Activated naive CD4-positive, alpha-beta T cell treated with Interleukin-2 at 50 U/mL for 16 hours (primary cell): ENCODE measurements around the gene PPP6R2.
"Not testable (repeated sequence)": the region's sequence is repeated elsewhere in the genome, so short reads cannot be mapped to it uniquely, and the experiment has no call there.

ENCODE experiments used
- DNase-seq: peaks from one replicate; pipeline ENCODE4 v3.0.0-alpha.2; 2020

The PPP6R2 gene

DNA sequence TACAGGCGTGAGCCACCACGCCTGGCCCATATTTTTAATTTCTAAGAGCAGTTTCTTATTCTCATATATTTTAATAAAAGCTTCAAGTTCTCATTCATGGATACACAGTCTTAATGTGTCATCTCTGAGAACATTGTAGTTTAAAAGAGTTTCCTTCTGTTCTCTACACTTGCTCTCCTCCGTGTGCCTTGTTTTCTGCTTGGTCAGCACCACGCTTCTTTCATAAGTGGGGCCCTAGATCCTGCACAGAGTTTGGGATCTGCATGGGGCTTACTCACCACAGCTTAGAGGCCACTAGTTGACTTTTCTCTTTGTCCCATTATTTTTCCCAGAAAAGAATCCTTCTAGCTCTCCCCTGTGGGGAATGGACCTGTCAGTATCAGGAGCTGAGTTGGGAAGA lies 58.8 kb downstream of the PPP6R2 start:
- no peak for DNase-seq

DNA sequence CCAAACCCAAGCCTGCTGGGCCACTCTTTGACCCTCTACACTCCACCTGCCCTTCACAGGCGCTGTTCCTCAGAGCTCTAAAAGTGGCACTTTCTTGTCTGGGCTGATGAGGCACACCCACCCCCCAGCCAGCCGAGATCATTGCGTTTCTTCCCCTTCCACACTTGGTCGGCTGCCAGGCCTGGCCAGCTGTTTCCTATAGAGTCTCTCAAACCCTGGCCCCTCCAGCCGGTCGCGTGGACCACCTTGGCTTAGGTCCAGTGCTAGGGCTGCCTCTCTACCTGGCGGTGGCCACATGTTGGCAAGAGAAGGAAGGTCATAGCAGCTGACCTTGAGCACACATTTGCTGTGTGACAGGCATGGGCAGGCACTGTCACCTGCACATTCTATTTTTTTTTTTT lies 60.6 kb downstream of the PPP6R2 start:
- DNase-seq: no peak

DNA sequence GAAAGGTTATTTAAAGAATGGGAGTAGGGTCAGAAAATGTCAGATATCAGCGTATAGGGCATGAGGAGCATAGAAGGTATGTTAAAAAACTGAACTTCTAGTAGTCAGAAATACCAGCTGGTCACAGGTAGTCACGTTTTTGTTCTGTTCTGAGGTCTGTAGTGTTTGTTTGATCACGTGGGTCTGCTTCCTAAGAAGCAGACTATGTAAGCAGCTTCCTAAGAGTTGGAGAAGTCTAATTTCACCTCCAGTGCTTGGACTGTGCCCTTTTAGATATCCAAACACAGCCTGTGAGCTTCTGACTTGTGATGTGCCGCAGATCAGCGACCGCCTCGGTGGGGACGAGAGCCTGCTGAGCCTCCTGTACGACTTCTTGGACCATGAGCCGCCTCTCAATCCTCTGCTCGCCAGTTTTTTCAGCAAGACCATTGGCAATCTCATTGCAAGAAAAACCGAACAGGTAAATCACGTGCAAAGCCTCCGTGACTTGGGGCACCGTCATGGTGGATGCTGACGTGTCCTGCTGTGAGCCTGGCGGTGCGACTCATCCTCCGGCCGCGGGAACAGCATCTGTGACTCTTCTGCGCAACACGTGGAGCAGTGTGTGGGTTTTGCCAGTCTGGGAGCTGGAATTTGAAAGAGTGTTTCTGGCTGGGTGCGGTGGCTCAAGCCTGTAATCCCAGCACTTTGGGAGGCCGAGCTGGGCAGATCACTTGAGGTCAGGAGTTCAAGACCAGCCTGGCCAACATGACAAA lies 63.5 kb downstream of the PPP6R2 start:
- no peak for DNase-seq

DNA sequence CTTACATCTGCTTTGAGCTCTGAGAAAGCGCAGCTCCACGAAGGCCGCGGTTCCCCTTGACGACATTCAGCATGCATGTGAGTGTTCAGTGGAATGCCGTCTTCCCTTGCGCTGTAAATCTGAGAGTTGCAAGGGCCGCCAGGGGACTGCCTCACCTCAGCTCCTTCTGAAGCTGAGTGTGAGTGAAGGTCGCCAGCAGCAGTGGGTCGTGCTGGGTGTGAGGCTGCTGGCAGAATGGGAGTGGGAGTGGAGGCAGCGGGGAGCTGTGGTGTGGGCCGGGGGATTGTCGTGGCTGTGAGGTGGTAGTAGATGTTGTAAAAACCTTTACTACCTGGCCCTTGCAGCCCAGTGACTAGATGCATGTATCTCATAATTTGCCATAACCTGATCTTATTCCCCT lies 65.2 kb downstream of the PPP6R2 start:
- DNase-seq: no peak

DNA sequence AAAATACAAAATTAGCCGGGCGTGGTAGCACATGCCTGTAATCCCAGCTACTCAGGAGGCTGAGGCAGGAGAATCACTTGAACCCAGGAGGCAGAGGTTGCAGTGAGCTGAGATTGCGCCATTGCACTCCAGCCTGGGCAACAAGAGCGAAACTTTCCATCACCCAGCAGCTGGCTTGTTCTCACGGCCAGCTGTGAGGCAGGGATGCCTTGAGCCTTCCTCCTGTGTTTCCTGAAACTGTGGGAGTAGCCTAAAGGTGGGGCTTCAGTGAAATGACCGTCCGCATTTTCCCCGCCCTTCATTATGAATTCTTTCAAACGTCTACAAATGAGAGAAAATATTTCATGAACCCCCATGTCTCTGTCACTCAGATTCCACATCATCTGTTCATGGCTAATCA lies 65.8 kb downstream of the PPP6R2 start:
- not testable (repeated sequence) for DNase-seq

DNA sequence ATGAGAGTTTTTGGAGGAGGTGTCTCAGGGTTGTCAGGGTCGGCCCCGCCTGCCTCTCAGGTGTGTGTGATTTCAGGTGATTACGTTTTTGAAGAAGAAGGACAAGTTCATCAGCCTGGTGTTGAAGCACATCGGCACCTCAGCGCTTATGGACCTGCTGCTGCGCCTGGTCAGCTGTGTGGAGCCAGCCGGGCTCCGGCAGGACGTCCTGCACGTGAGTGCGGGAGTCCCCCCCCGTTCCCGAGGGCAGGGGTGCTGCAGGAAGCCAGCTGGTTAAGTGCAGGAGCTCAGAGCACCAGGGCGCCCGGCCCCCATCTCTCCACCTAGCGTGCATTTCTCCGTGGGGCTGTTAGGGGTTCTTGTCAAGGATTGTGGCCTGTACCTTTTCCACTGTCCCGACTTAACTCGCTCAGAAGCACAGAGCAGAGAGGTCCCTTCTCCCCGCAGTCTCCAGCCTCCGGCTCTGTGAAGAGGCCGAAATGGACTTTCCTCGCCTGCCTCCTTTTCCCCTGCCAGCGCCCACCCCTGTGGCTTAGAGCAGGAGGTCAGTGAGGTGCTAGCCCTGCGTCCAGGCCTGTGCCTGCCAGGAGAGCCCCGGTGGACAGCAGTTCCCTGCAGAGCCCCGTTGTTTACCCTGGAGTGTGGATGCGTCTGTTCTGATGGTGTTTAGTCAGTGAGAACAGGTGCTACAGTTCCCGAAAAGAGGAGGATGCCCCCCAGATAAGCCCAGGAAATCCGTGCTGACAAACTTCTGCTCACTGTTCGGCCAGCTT lies 71.5 kb downstream of the PPP6R2 start:
- DNase-seq: no peak

DNA sequence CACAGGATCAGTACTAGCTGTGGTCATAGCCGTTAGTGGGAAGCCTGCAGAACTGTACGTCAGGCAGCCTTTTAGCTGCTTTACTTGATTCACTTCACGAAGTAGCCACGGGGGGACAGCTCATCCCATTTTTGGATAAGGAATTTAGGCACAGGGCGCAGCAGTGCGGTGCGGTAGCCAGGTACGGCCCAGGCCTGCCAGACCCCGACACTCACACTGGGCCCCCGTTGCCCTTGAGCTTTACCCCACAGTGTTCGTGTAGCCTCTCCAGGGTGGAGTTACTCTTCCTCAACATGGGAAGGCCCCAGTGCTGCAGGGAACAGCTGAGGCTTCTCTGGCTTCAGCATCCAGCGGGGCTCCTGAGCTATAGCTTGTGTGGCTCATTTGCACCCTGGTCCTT lies 72.3 kb downstream of the PPP6R2 start:
- DNase-seq: no peak

DNA sequence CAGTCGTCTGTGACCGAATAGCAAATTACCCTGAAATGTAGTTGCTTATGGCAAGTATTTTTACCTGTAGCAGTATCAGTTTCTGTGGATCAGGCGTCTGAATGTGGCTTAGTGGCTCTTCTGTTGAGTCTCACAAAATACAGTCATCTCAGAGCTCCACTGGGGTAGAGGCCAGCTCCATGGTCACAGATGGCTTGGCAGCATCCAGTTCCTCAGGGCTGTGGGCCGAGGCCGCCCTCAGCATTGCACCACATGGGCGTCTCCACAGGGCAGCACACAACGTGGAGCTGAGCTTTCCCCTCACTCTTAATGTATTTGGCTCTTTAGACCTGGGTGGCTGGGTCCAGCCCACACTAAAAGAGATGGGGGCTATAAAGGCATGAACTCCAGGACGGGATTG lies 73.9 kb downstream of the PPP6R2 start:
- no peak for DNase-seq

DNA sequence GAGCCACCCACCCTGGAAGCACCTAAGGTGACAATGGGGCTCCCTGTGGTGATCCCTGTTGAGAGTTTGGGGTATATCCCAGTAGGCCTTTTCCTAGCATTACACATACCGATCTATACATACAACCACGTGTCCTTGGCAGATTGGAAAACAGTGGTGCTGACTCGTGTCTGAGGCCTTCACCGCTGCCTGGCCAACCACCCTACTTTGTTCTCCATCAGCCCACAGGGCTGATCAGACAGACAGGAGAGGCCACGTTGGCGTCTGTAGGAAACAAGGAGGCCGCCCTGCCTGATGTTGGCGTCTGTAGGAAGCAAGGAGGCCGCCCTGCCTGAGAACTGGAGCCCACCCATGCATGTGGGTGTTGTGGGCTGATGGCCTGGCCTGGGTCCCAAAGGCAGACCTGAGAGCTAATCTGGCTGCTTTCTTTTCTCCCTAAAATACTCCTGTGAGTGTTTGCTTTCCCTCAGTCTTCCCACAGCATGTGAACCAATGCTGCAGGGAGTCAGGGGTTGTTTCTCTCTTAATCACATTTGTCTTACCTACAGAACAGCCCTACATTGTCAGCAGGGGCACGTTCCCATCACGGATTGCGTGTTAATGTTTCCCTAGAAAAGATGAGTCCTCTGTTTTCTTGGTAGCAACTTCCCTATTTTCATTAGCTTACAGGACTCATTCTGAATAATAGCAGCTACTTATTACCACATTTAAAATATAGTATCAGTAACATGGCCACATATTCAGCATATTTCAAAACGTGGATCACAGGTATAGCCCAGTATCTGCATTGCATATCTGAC lies 74.5 kb downstream of the PPP6R2 start:
- DNase-seq: no peak

DNA sequence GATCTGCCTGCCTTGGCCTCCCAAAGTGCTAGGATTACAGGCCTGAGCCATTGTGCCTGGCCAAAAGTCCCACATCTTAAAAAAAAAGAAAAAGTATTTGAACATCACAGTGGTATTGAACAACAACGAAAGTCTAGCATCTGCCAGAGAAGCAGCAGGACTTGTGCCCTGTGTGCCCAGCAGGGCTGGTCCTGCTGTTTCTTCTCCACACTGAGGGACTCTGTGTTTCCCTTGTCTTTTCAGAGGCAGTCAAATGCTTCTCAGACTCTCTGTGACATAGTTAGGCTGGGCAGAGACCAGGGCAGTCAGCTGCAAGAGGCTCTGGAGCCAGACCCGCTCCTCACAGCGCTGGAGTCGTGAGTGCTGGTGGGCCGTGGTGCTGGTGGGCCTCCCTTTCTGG lies 75.5 kb downstream of the PPP6R2 start:
- DNase-seq: no peak

DNA sequence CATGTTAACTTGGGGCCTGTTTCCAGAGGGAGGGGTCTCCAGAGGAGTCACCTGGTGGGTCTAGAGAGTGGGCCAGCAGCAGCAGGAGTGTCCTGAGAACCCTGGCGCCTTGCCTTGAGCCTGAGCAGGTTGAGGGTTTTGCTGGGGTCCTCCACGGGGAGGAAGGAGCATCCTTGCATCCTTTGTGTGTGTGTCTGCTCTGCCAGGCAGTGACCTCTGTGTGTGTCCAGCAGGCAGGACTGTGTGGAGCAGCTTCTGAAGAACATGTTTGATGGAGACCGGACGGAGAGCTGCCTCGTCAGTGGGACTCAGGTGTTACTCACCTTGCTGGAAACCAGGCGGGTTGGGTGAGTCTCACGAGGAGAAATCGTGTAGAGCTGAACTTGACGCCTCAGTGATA lies 76.0 kb downstream of the PPP6R2 start:
- no peak for DNase-seq

DNA sequence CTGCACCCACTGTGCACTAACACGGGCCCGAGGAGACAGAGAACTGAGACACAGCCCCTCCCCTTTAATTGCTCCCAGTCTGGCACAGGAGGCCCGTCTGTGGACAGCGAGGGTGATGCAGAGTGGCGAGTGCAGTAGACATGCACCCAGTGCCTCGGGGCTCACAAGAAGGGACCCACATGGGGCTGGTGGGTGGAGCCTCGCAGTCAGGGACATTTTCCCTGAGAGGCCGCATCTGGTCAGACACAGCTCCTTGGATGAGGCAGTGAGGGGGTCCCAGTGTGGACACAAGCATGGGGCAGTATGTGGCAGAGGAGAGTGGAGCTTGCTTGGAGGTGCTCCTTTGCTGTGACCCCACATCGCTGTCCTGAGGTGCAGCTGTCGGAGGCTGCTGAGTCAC lies 76.9 kb downstream of the PPP6R2 start:
- no peak for DNase-seq

DNA sequence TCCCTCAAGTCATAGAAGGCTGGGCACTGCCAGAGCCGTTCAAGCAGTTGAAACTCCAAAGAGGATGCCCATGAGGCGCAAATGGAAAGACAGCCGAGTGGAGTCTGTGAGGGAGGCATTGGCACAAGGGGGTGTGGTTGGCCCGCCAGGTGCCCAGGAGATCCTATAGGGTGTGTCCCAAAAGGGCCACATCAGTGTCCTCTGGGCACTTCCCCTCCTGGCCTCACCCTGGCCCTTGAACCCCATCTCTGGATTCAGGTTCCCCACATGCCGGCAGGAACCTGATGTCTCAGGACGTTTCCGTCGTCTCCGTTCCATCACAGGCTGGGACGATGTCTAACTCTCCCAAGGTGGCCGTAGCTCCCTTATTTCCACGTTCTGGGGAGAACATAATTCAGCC lies 77.5 kb downstream of the PPP6R2 start:
- no peak for DNase-seq

DNA sequence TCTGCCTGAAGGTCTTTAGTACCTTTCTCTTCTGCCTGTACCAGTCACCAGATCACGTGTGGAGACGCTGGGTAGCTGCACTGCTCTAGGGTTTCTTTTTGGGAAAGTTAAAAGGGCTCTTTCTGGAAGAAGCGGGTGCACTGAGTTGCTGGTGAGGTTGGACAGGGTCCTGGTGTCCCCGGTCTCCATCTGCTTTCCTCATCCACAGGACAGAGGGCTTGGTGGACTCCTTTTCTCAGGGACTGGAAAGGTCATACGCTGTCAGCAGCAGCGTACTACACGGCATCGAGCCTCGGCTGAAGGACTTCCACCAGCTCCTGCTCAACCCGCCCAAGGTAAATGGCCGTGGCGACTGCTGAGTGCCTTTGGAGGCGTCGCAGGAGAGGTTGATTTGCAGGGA lies 78.9 kb downstream of the PPP6R2 start:
- DNase-seq: no peak

DNA sequence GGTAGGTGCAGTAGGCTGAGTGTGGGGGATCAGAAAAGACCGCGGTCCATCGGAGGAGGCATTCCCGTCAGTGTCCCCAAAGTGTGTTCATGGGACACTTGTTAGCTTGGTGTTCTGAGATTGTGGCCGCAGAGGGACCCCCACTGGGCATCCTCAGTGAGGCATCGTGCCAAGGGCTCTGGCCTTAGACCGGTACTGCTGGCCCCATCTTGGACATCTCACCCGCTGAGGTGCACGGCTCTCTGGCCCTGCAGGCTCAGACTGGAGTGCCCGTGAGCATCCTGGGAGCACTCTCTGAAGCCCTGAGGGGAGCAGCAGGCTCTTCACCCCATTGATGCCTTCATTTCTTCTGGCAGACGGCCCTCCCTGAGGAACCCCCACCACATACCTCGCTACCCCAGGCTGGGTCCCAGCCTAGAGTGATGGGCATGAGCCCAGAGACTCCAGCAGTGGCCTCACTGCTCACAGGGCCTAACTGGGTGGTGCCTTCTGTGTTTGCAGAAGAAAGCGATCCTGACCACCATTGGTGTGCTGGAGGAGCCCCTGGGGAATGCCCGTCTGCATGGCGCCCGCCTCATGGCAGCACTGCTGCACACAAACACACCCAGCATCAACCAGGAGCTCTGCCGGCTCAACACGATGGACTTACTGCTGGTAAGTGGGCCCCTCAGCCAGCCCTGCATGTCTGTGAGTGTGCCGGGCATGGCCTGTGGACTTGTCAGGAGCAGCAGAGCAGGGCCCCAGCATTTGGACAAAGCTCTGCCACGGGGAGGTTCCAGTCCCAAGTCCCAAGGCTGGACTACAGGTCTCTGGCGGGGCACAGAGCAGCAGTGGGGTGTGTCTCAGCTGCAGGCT lies 80.1 kb downstream of the PPP6R2 start:
- DNase-seq: no peak

DNA sequence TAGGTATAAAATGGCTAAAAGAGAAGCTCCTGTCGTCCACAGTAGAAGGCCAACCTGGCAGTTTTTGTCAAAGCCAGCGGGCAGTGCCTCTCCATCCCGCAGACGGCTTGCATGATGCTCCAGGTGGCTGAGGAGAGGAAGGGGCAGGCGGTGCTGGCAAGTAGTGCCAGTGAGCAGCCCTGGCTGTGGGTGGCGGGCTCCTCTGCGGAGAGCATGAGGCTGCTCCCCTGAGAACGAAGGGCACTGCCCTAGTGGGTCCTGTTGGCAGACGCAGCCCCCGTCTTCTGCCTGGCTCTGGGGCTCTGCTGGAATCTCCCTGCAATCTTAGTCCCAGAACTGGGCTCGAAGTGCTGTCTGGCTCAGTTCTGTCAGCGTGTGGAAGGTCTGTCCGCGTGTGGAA lies 80.8 kb downstream of the PPP6R2 start:
- no peak for DNase-seq

DNA sequence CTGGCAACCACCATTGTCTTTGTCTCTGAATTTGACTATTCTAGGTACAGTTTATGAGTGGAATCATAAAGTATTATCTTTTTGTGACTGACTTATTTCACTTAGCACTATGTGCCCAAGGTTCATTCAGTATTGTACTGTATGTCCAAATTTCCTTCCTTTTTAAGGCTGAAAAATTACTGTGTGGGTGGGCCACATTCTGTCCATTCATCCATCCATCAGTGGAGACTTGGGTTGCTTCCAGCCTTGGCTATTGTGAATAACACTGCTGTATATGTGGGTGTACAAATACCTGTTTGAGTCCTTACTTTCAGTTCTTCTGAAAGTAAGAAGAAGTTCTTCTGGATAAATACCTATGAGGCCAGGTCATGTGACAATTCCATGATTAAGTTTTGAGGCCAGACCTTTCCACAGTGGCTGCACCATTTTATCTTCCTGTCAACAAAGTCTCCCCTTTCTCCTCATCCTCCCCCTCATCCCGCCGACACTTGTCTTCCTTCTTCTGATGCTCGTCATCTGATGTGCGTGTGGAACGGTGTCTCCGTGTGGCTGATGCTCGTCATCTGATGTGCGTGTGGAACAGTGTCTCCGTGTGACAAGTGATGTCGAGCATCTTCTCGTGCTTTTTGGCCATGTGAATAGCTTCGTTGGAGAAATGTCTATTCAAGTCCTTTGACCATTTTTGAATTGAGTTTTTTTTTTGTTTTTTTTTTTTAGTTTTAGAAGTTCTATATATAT lies 82.2 kb downstream of the PPP6R2 start:
- DNase-seq: no peak

DNA sequence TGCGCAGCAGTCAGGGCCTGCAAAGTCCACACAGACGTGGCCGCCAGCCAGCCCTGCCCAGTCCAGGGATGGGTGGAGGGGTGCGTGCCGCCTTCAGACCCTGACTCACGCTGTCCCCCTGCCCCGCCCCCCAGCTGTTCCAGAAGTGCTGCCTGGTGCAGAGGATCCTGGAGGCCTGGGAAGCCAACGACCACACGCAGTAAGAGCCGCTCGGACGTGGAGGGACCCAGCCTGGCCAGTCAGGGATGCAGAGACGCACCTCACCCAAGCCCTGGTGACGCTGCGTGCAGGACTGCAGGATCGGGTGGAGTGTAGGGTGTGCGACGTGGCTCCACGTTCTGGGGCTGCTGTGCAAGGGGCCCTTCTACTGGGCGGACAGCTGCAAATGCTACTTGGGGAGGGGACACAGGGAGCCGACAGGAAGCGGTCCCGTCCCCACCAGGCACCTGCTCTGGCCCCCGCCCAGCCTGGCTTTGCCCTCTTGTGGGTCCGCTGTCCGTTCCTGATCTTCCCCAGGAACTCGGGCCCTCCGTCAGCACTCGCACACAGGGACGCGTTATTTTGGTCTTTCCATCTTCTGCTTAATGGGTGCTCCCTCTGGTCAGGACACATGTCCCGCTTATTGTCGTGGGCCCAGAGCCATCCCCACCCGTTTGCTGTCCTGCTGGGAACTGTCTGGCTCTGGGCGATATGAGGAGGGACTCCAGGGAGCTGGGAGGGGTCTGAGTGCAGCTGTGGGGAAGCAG lies 89.2 kb downstream of the PPP6R2 start:
- DNase-seq: no peak

DNA sequence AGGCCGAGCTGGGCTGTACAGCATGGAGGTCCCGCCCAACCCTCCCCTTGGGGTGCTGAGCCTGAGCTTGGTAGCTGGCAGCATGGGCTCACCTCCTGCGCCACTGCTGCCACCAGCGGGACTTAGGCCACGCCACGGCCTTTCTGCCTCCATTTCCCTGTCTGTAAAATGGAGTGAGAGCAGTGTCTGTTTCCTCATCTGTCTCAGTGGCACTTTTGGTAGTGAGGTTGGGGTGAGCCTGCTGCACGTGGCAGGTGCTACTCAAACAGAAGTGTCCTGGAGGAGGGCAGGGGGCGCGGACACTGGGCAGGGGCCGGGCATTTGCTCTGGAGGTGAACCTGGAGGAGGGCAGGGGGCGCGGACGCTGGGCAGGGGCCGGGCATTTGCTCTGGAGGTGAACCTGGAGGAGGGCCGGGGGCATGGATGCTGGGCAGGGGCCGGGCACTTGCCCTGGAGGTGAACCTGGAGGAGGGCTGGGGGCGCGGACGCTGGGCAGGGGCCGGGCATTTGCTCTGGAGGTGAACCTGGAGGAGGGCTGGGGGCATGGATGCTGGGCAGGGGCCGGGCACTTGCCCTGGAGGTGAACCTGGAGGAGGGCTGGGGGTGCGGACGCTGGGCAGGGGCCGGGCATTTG lies 89.9 kb downstream of the PPP6R2 start:
- not testable (repeated sequence) for DNase-seq

DNA sequence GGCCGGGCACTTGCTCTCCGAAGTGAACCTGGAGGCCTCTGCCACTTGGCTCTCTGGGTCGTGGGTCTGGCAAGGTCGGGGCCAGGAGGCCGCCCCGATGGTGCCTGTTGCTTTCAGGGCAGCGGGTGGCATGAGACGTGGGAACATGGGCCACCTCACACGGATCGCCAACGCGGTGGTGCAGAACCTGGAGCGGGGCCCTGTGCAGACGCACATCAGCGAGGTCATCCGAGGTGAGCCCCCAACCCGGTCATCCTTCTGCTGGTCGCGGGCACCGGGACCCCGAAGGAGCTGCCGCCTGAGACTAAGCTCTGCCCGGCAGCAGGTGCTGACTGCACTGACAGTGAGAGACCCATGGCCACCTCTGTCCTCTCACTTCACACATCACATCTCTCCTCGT lies 91.7 kb downstream of the PPP6R2 start:
- DNase-seq: no peak
